DLD1 (cell line): ENCODE measurements around the gene ZNF462.

ENCODE experiments used
- in situ Hi-C: cut with HindIII; loops from 2 replicates; pipeline ENCODE4 v1.10.0; 2017; ENCODE audit warnings: low sequenced_read_pairs

ZNF462 gene

DNA sequence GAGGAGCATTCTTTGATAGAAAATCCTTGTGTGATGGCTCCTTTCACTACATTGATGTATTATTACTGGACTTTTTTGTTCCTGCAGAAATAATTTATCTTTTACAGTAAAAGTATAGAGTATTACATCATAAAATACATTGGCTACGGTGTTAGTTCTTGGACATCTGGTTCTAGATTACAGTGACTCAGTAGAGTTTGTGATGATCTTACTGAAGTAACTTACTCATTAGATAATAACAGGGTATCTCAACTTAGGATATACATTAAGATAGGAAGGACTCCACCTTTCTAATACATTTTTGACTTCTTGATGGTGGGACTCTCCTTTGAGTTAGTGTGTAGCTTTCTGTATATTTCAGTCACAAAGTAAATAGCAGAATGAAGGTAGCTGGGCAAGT is 59.1 kb downstream of the ZNF462 start:
- in situ Hi-C loops, result no loop called here

DNA sequence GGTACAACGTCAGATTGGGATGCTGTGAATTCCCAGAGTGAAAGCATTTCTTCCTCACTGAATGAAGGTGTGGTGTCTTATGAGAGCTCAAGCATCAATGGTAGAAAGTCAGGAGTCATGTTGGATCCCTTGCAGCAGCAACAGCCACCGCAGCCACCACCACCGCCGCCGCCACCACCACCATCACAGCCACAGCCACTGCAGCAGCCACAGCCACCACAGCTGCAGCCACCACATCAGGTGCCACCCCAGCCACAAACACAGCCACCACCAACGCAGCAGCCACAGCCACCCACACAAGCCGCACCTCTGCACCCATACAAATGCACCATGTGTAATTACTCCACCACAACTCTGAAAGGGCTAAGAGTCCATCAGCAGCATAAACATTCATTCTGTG is 62.4 kb downstream of the ZNF462 start:
- in situ Hi-C loops, result no loop called here

DNA sequence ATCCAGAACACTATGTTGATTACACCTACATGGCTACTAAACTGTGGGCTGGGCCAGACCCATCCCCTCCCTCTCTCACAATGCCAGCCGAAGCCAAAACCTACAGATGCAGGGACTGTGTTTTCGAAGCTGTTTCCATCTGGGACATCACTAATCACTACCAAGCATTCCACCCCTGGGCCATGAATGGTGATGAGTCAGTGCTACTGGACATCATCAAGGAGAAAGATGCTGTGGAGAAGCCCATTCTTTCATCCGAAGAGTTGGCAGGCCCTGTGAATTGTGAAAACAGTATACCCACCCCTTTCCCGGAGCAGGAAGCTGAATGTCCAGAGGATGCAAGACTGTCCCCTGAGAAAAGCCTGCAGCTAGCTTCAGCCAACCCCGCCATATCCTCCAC is 65.0 kb downstream of the ZNF462 start:
- in situ Hi-C loops, result no loop called here

DNA sequence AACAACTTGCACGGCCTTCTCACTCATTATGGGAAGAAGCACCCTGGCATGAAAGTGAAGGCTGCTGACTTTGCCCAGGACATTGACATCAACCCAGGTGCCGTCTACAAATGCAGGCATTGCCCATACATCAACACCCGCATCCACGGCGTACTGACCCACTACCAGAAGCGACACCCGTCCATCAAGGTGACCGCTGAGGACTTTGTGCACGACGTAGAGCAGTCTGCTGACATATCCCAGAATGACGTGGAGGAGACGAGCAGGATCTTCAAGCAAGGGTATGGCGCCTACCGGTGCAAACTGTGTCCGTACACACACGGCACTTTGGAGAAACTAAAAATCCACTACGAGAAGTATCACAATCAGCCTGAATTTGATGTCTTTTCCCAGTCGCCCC is 65.4 kb downstream of the ZNF462 start:
- in situ Hi-C loops, result no loop called here

DNA sequence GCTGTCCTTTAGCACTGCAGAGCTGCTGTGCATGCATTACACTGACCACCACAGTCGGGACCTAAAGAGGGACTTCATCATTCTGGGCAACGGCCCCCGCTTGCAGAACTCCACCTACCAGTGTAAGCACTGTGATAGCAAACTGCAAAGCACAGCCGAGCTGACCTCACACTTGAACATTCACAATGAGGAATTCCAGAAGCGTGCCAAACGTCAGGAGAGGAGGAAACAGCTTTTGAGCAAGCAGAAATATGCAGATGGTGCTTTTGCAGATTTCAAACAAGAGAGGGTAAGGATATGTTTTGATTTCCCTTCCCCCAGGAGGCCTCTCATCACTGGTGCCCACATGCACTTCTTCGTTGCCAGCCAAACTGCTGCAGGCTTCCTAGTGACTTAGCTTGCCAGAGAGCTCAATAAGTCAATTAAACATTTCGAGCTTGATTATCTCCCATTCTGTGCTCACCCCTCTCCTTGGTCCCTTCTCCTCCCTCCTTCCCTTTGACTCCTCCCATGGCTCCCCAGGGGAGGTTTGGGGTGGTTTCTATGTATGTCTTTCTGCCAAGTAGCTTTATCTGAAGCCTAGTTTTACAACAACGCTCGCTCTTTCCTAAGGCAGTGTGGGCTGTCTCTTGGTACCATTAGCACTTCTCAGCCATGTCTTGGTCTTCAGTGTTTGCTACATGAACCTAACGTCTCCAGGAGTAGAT is 66.7 kb downstream of the ZNF462 start:
- in situ Hi-C loops, result no loop called here

DNA sequence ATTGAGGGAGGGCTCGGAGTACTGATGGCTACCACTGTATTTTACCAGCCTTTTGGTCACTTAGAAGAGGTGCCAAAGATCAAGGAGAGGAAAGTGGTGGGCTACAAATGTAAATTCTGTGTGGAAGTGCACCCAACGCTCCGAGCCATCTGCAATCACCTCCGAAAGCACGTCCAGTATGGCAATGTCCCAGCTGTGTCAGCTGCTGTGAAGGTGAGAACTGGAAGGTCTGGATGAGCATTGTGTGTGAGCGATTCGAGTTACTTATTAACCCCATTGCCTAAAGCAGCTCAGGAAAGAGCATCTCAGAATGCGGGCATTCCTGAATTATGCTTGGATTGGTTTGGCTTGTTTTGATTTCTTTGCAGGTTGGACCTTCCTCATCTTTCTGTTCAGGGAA is 67.5 kb downstream of the ZNF462 start:
- in situ Hi-C loops, result no loop called here

DNA sequence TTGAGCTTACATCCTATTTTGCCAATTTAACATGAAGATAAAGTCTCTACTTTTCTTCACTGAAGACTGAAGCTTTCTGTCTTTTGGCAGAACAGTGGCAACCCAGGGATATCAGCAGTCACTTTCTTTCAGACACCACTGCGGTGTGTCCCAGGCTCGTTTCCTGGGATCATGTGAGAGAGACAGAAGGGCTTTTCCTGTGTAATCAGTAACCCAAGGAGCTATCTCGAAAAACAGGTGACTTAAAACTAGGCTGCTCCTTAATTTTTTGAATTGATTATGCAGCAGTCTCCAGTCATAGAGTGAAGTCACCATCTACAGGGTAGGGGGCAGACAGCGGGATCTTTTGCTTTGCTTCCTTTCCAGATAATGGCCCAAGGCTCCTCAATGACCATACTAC is 68.5 kb downstream of the ZNF462 start:
- in situ Hi-C loops, result no loop called here

DNA sequence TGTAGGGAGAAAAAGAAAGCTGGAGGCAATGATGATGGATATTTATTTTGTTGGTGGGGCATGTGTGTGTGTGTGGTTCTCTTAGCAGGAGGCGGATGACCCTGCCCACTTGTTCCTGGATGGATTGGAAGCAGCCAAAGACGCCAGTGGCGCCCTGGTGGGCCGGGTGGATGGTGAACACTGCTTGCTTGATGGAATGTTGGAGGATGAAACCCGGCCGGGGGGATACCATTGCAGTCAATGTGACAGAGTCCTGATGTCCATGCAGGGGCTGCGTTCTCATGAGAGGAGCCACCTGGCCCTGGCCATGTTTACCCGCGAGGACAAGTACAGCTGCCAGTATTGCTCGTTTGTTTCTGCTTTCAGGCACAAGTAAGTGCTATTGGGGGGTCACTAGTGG is 69.2 kb downstream of the ZNF462 start:
- in situ Hi-C loops, result no loop called here

DNA sequence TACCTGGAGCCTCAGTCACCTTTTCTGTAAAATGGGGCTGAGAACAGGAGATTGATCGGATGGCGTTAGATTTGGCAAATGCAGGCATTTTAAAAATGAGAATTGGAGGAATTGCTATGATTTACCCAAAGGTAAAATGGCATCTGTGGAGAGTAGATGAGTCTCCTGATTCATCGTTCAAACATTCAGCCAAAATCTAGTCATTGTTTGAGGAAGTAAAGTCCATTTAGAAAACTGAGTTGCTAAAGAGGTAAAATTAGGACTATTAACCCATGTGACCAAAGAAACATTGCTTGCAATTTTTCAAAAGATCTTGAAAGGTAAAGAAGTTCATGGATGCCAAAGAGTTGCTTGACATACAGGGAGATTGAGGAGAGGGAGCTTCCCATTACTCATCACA is 69.7 kb downstream of the ZNF462 start:
- in situ Hi-C loops, result no loop called here

DNA sequence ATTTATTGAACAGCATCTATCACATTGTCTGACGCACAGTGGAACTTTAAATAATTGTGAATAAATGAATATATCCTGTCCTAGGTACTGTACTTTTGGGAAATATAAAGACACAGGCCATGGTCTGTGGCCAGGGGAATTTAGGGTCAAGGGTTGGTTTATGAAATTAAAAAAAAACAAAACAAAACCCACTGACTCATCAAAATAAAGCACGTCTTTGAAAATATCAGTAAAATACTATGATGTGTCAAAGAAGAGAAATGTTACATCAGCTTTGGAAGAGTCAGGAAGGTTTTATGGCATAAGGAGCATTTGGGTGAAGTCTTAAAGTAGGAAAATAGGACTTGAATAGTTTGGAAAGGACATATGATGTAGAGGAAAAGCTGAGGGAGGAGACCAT is 70.5 kb downstream of the ZNF462 start:
- in situ Hi-C loops, result no loop called here

DNA sequence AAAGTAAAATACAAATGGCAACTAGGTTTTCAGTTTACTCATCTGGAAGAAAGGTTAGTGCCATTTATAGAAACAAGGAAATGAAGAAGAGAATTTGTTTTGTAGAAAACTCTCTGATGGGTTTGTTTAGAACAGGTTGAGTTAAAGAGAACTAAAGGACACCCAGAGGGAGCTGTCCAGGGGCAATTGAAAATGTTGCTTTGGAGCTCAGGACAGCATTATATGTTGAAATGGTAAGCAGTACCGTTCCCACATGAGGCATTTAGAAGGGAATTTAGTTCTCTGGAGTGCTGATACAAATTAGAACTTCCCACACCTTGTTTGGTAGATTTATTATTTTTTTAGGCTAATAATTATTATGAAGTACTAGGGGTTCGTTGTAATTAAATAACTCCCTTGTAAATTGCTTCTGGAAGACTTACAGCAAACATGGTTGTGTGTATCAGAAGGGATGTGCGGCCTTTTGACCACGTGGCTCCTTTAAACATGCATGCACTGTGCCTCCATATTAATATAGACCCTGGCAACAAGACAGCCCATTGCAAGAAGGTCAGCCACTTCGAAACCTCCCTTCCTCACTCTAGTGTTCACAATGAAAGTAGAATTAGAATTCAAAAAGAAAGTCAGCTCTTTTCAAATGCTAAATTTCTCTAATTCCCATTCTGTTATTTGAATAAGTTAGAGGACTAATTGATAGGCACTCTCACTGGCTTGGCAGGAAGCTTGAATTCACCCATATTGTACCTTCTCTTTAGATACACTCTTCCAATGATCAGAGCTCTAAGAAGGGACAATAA is 71.7 kb downstream of the ZNF462 start:
- in situ Hi-C loops, result no loop called here

DNA sequence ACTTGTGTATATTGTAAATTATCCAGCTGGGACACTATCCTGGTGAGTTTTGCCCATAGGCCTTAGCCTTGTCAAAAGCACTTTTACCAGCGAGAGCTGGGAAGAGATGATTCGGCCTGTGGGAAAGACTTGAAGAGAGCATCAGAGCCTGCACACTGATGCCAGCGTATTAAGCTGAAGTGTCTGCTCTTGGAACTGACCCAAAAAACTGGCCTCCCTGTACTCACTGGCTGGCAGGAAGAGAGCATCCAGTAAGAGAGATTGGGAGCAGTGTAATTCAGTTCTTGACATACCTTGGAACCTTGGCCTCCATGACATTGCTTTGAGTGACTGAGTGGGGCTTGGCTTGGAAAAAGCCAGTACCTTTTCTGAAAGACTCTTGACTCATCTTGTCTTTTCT is 73.7 kb downstream of the ZNF462 start:
- in situ Hi-C loops, result no loop called here

DNA sequence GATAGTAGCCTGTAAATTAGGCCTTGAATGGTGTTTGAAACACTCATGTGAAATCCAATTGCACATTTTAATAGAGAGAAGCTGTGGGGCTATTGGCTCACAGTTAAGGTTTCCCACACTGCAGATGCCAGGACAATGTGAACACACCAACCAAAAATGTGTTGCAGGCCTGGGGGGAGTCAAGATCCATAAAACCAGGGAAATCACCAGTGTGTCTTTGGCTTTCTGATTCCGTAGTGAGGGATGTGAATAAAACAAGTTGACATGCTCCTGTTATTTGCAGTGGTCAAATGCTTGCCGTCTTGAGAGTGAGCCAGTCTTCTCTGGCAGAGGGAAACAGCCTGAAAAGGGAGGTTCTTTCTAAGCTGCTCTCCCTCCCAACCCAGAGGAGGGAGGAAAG is 79.0 kb downstream of the ZNF462 start:
- in situ Hi-C loops, result no loop called here

DNA sequence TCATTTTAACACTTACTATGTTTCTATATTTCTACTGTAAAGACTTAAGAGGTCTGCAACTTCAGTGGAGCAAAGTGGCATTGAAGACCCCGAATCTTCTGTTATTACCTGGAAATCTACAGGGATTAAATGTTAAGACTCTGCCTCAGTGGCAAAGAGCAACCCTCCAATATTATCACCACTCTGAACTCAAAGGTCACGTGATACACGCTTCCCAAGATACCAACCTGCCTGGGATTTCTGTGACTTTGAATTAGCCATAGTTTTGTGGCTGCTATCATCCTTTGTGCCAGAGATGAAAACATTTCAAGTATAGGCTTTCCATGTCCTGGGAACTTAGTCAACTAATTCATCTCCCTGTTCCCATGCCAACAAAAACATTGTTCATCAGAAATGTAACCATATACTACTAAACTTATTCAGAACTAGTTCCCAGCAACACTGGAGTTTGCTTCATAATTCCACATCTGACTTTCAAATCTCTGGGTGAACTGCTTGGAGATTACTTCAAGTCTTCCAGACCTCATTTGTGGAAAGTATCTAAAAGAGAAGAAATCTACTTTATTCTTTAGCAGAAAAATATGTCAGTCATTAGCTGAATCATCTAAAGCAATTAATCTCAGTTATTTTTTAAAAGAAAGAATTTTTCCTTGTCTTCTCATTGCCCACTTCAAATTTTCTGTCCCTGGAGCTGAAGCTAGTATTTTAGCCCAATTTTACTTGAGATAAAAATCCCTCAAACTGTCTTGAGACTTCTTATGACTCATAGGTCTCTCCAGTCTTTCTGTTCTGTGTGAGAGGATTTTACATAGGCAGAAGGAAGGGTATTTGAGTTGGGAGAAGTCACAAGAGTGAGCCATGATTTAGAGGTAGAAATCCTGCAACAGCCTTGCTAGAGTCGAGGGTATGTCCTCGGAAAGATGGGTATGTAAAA is 83.0 kb downstream of the ZNF462 start:
- in situ Hi-C loops, result no loop called here

DNA sequence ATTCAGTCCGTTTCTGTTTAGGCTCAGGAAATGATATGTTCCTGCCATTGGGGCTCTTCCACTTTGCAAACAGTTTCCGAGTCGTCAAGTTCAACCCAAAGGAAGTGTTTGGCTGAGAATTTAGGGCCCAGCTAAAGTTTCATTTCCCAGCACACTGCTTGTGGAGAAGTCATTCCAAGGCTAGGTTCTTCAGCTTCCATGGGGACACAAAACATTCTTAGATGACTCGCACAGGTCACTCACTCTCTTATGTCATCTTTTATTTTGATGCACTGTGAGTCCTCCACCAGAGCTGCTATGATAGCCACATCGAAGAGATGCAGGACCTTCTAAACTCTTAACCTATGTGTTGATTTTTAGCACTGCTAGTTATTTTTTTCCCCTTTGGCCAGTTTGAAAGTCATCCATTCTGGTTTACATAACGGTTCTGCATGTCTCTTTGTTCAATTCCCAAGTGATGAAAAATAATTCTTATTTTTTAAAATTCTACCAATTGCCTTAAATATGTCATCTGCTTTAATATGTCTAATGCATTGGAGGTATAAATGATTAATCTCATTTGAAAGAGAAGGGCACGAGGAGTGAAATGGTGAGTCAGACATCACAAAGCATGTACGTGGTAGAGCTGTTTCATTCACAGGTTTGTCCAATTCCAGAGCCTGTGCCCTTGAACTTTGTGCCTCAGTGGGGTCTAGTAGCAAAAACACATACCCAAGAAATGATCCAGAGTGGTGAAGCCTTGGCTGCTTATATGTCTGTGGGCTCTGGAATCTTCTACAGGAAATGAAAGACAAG is 84.3 kb downstream of the ZNF462 start:
- in situ Hi-C loops, result no loop called here

DNA sequence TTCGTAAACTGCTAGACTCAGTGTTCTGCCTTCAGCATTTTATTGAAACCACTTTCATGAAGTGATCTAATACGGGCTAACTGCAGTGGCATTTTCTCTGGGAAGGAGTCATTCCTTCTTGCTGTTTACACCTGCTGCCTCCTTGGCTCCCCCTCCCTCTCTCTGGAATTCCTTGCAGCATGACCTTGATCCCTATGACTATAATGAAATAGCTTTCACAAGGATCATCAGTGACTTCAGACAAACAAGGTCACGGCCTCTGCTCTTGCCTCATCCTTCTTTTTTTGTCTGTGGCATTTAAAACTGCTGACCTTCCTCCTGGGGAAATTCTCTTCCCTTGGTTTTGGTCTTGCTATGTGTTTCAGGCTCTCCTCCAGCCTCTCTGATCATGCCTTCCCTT is 90.2 kb downstream of the ZNF462 start:
- in situ Hi-C loops, result no loop called here

DNA sequence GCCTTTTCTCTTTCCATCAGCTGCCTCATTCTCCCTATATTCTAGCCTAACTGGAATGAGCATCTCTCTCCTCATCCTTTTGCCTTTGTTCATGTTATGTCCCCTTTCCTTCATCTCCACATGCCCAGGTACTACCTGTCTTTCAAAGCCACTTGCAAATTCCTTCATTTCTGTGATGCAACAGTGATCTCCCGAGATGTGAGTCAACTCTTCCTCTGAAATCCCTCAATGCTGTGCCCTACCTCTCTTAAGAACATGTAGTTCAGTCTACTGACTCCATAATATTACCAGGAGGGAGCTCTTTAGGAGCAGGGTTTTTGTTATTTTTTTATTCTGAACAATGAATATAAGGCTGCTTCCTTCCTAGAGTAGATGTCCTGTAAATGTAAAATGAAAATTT is 91.6 kb downstream of the ZNF462 start:
- in situ Hi-C loops, result no loop called here

DNA sequence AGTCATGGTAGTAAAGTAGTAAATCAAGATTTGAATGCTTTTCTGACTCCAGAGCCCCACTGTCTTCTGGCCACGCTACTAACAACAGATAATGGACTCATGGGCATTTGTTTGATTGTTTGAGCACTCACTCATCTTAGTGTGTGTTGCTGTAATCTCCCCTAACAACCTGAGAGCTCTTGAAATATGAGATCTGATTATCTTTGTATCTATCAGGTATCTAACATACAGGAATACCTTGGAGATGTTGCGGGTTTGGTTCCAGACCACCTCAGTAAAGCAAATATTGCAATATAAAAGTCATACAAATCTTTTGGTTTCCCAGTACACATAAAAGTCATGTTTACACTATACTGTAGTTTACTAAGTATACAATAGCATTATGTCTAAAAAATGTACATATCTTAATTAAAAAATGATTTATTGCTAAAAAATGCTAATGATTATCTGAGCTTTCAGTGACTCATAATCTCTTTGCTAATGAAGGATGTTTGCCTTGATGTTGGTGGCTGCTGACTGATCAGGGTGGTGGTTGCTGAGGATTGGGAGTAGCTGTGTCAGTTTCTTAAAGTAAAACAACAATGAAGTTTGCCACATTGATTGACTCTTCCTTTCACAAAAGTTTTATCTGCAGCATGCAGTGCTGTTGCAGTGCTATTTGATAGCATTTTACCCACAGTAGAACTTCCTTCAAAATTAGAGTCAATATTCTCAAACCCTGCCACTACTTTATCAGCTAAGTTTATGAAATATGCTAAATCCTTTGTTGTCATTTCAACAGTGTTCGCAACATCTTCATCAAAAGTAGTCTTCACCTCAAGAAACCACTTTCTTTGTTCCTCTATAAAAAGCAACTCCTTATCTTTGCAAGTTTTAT is 92.2 kb downstream of the ZNF462 start:
- in situ Hi-C loops, result no loop called here

DNA sequence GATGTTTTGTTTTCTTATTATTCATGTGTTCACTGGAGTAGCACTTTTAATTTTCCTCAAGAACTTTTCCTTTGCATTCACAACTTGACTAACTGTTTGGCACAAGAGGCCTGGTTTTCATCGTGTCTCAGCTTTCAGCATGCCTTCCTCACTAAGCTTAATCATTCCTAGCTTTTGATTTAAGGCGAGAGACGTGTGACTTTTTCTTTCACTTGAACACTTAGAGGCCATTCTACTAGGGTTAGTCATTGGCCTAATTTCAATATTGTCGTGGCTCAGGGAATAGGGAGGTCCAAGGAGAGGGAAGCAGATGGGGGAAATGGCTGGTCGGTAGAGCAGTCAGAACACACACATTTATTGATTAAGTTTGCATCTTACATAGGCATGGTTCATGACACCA is 94.0 kb downstream of the ZNF462 start:
- in situ Hi-C loops, result no loop called here
